ENCODE measurements around the gene MAN2A1.

DNA sequence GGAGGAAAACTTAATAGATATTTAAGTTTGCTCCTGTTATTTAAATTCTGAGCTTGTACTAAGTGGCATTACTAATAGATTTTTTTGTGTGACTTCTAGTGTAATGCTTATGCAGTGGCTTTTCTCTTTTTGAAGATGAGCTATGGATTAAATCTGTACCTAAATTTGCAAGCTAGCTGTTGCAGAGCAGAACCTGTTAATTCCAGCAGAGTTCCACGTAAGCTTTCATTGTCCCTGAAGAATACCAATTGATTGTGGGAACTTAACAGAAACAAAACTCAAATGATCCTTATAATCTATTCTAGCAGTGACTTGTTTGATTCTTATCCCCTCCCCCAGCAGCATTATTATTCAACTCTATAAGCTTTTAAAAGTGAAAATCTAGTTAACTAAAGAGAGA lies 51.7 kb downstream of the MAN2A1 start:
- TF ChIP-seq, protein P1, sequence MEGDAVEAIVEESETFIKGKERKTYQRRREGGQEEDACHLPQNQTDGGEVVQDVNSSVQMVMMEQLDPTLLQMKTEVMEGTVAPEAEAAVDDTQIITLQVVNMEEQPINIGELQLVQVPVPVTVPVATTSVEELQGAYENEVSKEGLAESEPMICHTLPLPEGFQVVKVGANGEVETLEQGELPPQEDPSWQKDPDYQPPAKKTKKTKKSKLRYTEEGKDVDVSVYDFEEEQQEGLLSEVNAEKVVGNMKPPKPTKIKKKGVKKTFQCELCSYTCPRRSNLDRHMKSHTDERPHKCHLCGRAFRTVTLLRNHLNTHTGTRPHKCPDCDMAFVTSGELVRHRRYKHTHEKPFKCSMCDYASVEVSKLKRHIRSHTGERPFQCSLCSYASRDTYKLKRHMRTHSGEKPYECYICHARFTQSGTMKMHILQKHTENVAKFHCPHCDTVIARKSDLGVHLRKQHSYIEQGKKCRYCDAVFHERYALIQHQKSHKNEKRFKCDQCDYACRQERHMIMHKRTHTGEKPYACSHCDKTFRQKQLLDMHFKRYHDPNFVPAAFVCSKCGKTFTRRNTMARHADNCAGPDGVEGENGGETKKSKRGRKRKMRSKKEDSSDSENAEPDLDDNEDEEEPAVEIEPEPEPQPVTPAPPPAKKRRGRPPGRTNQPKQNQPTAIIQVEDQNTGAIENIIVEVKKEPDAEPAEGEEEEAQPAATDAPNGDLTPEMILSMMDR (conservative IDR thresholded peaks at IDR 0.05 in 1 of 2, IDR thresholded peaks at IDR 0.05 in 1 of 2; ENCODE audit: low read depth in 1 of 2, low read length in 2 of 2) = no peak
- no peak for TF ChIP-seq EZH2 (IDR thresholded peaks at IDR 0.05; ENCODE audit: low read length, missing control alignments)

All from fibroblast of lung (primary cell).